Osteoblast (primary cell): ENCODE data around the gene VWA5B2. TPM values are rescaled to one million over a fixed set of nuclear protein-coding genes. Genes with fewer than 3 reads are reported as not detected.

Source experiments
- DNase-seq: peaks from one replicate; pipeline ENCODE4 v3.0.0; 2011; ENCODE audit warnings: low spot score, mixed read lengths; ENCODE audit not compliant: insufficient read length; ENCODE audit errors: missing footprints
- H2AFZ ChIP-seq: 2 replicates; pipeline ENCODE4 v1.6.0; 2011; ENCODE audit warnings: mild to moderate bottlenecking, low read length
- H3K27ac ChIP-seq: 2 replicates; pipeline ENCODE4 v1.5.1; 2011; ENCODE audit warnings: mild to moderate bottlenecking, low read depth, low read length, moderate library complexity
- H3K27me3 ChIP-seq: 2 replicates; pipeline ENCODE4 v1.6.0; 2012; ENCODE audit warnings: mild to moderate bottlenecking, control low read depth, inconsistent platforms, low read length, moderate library complexity; ENCODE audit not compliant: insufficient read depth
- H3K36me3 ChIP-seq: 2 replicates; pipeline ENCODE4 v1.5.1; 2011; ENCODE audit warnings: mild to moderate bottlenecking, low read length, control low read depth, moderate library complexity; ENCODE audit not compliant: insufficient read depth
- H3K4me1 ChIP-seq: 2 replicates; pipeline ENCODE4 v1.5.1; 2011; ENCODE audit warnings: mild to moderate bottlenecking, low read length, control low read depth, moderate library complexity; ENCODE audit not compliant: insufficient read depth
- H3K4me2 ChIP-seq: 2 replicates; pipeline ENCODE4 v1.6.0; 2011; ENCODE audit warnings: mild to moderate bottlenecking, low read length; ENCODE audit not compliant: insufficient read depth
- H3K4me3 ChIP-seq: fragments of 200-600 bp; sonication (generic); 3 replicates; pipeline ENCODE4 v1.5.1; 2012; ENCODE audit warnings: mild to moderate bottlenecking, low read length, inconsistent platforms; ENCODE audit not compliant: insufficient read depth
- H3K79me2 ChIP-seq: 2 replicates; pipeline ENCODE4 v1.6.0; 2012; ENCODE audit warnings: mild to moderate bottlenecking, low read length, control low read depth, inconsistent platforms; ENCODE audit not compliant: insufficient read depth
- H3K9me3 ChIP-seq: 2 replicates; pipeline ENCODE4 v1.5.1; 2011; ENCODE audit warnings: low read depth, low read length, control low read depth
- H4K20me1 ChIP-seq: 2 replicates; pipeline ENCODE4 v1.6.0; 2012; ENCODE audit warnings: mild to moderate bottlenecking, low read length, control low read depth; ENCODE audit not compliant: insufficient read depth
- CTCF ChIP-seq: IDR thresholded peaks from 2 replicates; pipeline ENCODE4 v1.5.1; 2011; ENCODE audit warnings: mild to moderate bottlenecking, low read depth, low read length, moderate library complexity; ENCODE audit errors: extremely low read depth
- total RNA-seq: library from RNA; depleted of rRNA; stranded (reverse); fragments of >200 nt; gene quantifications from 2 replicates; pipeline ENCODE4 v1.2.3, GENCODE V29; 2012

VWA5B2 gene
- total RNA-seq, 1 donor: not detected

DNA sequence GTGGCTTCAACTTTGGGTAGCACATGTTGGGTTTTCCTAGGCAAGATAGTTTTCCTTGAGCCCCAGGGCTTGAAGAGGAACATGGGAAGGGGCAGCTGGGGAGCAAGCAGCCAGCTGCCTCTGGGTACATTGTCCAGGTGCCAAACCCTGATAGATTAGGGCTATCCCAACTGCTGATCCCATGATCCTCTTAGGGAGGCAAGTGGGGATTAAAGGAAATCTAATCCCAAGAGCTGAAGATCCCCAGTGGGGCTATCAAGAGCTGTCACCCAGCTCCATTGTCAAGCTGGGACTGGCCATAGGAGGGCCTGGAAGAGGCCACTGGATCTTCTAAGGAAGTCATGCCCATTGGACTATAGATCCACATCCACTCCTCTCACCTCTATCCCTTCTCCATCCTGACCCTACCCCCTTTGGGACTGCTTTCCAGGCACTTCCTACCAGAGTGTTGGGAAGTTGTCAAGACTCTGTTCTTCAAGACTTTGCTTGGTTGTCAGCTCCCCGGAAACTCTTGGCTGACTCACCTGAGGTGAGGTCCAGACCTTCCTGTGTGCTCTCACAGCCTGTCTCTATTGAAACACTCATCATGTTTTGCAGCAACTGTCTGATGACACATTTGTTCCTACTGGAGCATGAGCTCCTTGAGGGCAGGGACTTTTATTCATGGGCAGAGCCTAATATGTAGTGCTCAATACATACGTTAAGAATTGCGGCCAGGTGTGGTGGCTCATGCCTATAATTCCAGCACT lies 26.1 kb downstream of the VWA5B2 start:
- no peak for TF ChIP-seq CTCF
- peak; percentile 73 for DNase-seq
- Histone ChIP-seq H3K4me2 (no peak overlapping the region), H3K36me3 (no peaks in the 10 kb centered on the region), H3K27ac (no peak overlapping the region), H2AFZ (no peak overlapping the region), H3K9me3 (no peaks in the 10 kb centered on the region), H3K79me2 (no peaks in the 10 kb centered on the region), H4K20me1 (peaks cover 26% of the 10 kb centered on the region), H3K4me3 (no peak overlapping the region), H3K27me3 (peaks cover 13% of the 10 kb centered on the region), H3K4me1 (peaks cover under 1% of the 10 kb centered on the region)

DNA sequence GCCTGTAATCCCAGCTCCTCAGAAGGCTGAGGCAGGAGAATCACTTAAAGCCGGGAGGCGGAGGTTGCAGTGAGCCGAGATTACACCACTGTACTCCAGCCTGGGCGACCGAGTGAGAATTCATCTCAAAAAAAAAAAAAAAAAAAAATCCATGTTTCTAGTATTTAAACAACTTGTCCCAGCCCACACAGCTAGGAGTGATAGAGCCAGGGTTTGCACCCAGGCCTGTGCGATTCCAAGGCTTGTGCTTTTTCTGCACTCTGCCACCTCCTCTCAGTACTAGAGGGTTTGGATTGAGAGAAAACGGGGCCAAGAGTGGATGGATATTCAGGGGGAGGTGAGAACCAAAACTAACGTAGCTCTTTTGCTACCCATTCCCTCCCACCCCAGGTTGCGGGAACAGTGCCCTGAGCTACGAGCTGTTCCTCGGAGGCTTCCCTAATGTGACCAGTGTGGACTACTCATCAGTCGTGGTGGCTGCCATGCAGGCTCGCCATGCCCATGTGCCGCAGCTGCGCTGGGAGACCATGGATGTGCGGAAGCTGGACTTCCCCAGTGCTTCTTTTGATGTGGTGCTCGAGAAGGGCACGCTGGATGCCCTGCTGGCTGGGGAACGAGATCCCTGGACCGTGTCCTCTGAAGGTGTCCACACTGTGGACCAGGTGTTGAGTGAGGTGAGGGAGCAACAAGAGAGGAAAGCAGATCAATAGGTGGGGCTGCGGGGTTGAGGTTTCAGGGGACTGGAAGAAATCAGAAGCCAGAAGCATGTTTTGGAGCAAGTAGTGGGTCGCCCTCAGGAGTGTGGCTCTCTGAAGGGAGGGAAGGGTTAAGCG lies 27.9 kb downstream of the VWA5B2 start:
- Histone ChIP-seq H3K4me2 (no peak overlapping the region), H3K4me3 (no peak overlapping the region), H3K4me1 (peaks cover 3% of the 10 kb centered on the region), H3K9me3 (no peaks in the 10 kb centered on the region), H3K79me2 (no peaks in the 10 kb centered on the region), H3K36me3 (no peaks in the 10 kb centered on the region), H3K27ac (no peak overlapping the region), H2AFZ (no peak overlapping the region), H4K20me1 (peaks cover 28% of the 10 kb centered on the region), H3K27me3 (peaks cover 24% of the 10 kb centered on the region)
- TF ChIP-seq CTCF: no peak
- DNase-seq: peak; percentile 77

DNA sequence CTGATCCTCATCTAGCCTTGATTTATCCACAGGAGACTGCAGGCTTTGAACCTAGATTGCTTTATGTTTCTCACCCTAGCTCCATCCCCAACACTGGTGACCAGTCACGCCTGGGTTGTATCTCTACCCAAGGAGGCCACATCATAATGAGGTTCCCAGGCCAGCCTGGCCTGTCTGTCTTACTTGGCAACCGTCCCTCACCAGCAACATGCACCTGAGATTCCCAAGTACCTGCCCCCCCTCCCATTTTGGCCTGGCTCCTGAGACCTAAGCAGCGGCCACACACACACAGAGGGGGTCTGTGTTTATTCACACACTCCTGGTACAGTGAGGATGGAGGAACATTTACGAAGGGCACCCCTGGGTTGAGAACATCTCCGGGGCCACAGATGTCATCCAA lies 29.5 kb downstream of the VWA5B2 start:
- Histone ChIP-seq H3K4me2 (no peak overlapping the region), H3K27ac (no peak overlapping the region), H2AFZ (no peak overlapping the region), H3K27me3 (peaks cover 32% of the 10 kb centered on the region), H3K36me3 (no peaks in the 10 kb centered on the region), H3K79me2 (no peaks in the 10 kb centered on the region), H4K20me1 (peaks cover 28% of the 10 kb centered on the region), H3K4me1 (peaks cover 3% of the 10 kb centered on the region), H3K9me3 (no peaks in the 10 kb centered on the region), H3K4me3 (no peak overlapping the region)
- DNase-seq: peak; percentile 69
- TF ChIP-seq CTCF: no peak

DNA sequence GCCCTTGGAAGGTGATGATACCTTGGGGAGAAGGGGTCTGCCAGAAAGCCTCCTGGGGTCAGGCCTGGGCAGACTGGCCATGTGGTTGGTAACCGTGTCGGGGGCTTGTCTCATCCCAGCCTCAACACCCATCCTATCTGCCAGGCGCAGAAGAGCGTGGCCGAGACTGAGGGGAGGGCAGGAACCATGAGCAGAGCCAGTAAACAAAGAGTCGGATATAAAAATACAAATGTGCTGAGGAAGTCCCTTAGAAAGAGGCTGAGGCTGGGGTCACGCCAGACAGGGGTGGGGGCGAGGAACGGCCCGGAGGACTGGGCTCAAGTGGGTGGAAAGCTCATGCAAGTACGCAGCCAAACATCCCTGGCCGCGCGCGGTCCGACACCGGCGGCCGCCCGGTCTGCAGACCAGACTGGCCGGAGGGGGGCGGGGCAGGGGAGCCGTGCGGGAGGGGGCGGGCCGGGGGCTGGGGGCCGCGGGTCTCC lies 30.1 kb downstream of the VWA5B2 start:
- peaks cover 28% of the 10 kb centered on the region for H4K20me1 ChIP-seq
- H2AFZ ChIP-seq: no peak overlapping the region
- no peaks in the 10 kb centered on the region for H3K79me2 ChIP-seq
- DNase-seq: peak; percentile 76
- H3K27ac ChIP-seq: no peak overlapping the region
- H3K4me1 ChIP-seq: peaks cover 3% of the 10 kb centered on the region
- no peak overlapping the region for H3K4me2 ChIP-seq
- no peaks in the 10 kb centered on the region for H3K36me3 ChIP-seq
- TF ChIP-seq CTCF: no peak
- no peaks in the 10 kb centered on the region for H3K9me3 ChIP-seq
- no peak overlapping the region for H3K4me3 ChIP-seq
- H3K27me3 ChIP-seq: peaks cover 32% of the 10 kb centered on the region
